ENCODE measurements around the gene PPP5C.
"Not testable (repeated sequence)": the region's sequence is repeated elsewhere in the genome, so short reads cannot be mapped to it uniquely, and the experiment has no call there.

The PPP5C gene

GRCh38 chr19:46428239-46429135 lies 81.6 kb downstream of the PPP5C start, which contains the start of gene PNMA8C:
Gene PNMA8C (minus strand): TSS chr19:46428936. CDS start chr19:46428359, 577 bp downstream.
- H3K4me2 ChIP-seq (ENCODE audit: low read depth, low read length, poor library complexity, severe bottlenecking), result no peak within 1 kb of the TSS
- no peaks in the 10 kb centered on the region for H3F3A ChIP-seq (ENCODE audit: low read depth)
- no peaks in the 10 kb centered on the region for H3K9me2 ChIP-seq (replicated peaks; ENCODE audit: low read depth, low read length)
- no peak within 1 kb of the TSS for H3K4me3 ChIP-seq (ENCODE audit: low read length, poor library complexity, severe bottlenecking)
- no peaks in the 10 kb centered on the region for H3K27me3 ChIP-seq (ENCODE audit: insufficient read depth, low read length, poor library complexity, severe bottlenecking)
- no peak within 1 kb of the TSS for H3K9ac ChIP-seq (ENCODE audit: low read depth, low read length, poor library complexity, severe bottlenecking)
- H3K36me3 ChIP-seq (ENCODE audit: insufficient read depth, low read length), result no peaks in the 10 kb centered on the region
- H4K20me1 ChIP-seq (ENCODE audit: insufficient read depth, low read length, poor library complexity, severe bottlenecking), result no peaks in the 10 kb centered on the region
- no peak for TF ChIP-seq CTCF (conservative IDR thresholded peaks at IDR 0.05; ENCODE audit: low read length)
- TF ChIP-seq EZH2phosphoT487 (IDR thresholded peaks at IDR 0.05; ENCODE audit: borderline replicate concordance), result no peak
- no peaks in the 10 kb centered on the region for H3K4me1 ChIP-seq (ENCODE audit: insufficient read depth, low read length, poor library complexity, severe bottlenecking)
- H3K79me2 ChIP-seq (ENCODE audit: insufficient read depth, low read length), result no peaks in the 10 kb centered on the region
- no peaks in the 10 kb centered on the region for H3K9me3 ChIP-seq (ENCODE audit: insufficient read depth, low read depth, low read length)
- no peak within 1 kb of the TSS for H2AFZ ChIP-seq (ENCODE audit: low read length)

GRCh38 chr19:46429999-46430398 lies 83.1 kb downstream of the PPP5C start:
- H3K79me2 ChIP-seq (ENCODE audit: insufficient read depth, low read length), result no peaks in the 10 kb centered on the region
- no peaks in the 10 kb centered on the region for H3K27me3 ChIP-seq (ENCODE audit: insufficient read depth, low read length, poor library complexity, severe bottlenecking)
- no peak overlapping the region for H3K4me2 ChIP-seq (ENCODE audit: low read depth, low read length, poor library complexity, severe bottlenecking)
- H3K4me1 ChIP-seq (ENCODE audit: insufficient read depth, low read length, poor library complexity, severe bottlenecking), result no peaks in the 10 kb centered on the region
- H3K9me3 ChIP-seq (ENCODE audit: insufficient read depth, low read depth, low read length), result no peaks in the 10 kb centered on the region
- H4K20me1 ChIP-seq (ENCODE audit: insufficient read depth, low read length, poor library complexity, severe bottlenecking), result no peaks in the 10 kb centered on the region
- no peaks in the 10 kb centered on the region for H3F3A ChIP-seq (ENCODE audit: low read depth)
- no peaks in the 10 kb centered on the region for H3K36me3 ChIP-seq (ENCODE audit: insufficient read depth, low read length)
- H3K9ac ChIP-seq (ENCODE audit: low read depth, low read length, poor library complexity, severe bottlenecking), result no peak overlapping the region
- H2AFZ ChIP-seq (ENCODE audit: low read length), result no peak overlapping the region
- TF ChIP-seq CTCF (conservative IDR thresholded peaks at IDR 0.05; ENCODE audit: low read length) (no peak), EZH2phosphoT487 (IDR thresholded peaks at IDR 0.05; ENCODE audit: borderline replicate concordance) (no peak)
- no peak overlapping the region for H3K4me3 ChIP-seq (ENCODE audit: low read length, poor library complexity, severe bottlenecking)
- H3K9me2 ChIP-seq (replicated peaks; ENCODE audit: low read depth, low read length), result no peaks in the 10 kb centered on the region

DNA sequence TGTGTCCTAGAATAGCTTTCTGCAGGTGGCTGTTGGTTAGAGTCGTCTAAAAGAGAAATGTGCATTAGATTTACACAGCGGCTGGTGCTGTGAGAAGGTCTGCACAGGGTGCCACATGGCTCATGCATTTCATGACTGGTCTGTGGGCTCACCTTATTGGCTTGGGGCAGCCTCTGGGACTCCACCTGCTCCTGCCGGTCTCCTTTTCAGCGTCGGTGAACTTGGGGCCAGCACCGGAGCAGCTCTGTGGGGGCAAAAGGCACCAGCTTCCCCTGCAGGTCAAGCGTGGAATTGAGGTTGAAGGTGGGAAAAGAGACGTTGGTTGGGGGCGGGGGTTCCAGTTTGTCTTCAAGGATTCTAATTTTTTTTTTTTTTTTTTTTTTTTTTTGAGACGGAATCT lies 84.9 kb downstream of the PPP5C start:
- Histone ChIP-seq H3K9me3 (ENCODE audit: insufficient read depth, low read depth, low read length) (no peaks in the 10 kb centered on the region), H3K4me1 (ENCODE audit: insufficient read depth, low read length, poor library complexity, severe bottlenecking) (no peaks in the 10 kb centered on the region), H3K27me3 (ENCODE audit: insufficient read depth, low read length, poor library complexity, severe bottlenecking) (no peaks in the 10 kb centered on the region), H3K9me2 (replicated peaks; ENCODE audit: low read depth, low read length) (no peaks in the 10 kb centered on the region), H3K79me2 (ENCODE audit: insufficient read depth, low read length) (no peaks in the 10 kb centered on the region), H3K4me2 (ENCODE audit: low read depth, low read length, poor library complexity, severe bottlenecking) (no peak overlapping the region), H3K9ac (ENCODE audit: low read depth, low read length, poor library complexity, severe bottlenecking) (no peak overlapping the region), H4K20me1 (ENCODE audit: insufficient read depth, low read length, poor library complexity, severe bottlenecking) (no peaks in the 10 kb centered on the region), H3K4me3 (ENCODE audit: low read length, poor library complexity, severe bottlenecking) (no peak overlapping the region), H3F3A (ENCODE audit: low read depth) (no peaks in the 10 kb centered on the region), H2AFZ (ENCODE audit: low read length) (no peak overlapping the region), H3K36me3 (ENCODE audit: insufficient read depth, low read length) (no peaks in the 10 kb centered on the region)
- TF ChIP-seq EZH2phosphoT487 (IDR thresholded peaks at IDR 0.05; ENCODE audit: borderline replicate concordance) (no peak), CTCF (conservative IDR thresholded peaks at IDR 0.05; ENCODE audit: low read length) (peak; percentile 35)

- not testable (repeated sequence) for H3K79me2 ChIP-seq (ENCODE audit: insufficient read depth, low read length); H4K20me1 ChIP-seq (ENCODE audit: insufficient read depth, low read length, poor library complexity, severe bottlenecking); H3K4me3 ChIP-seq (ENCODE audit: low read length, poor library complexity, severe bottlenecking); H3K27me3 ChIP-seq (ENCODE audit: insufficient read depth, low read length, poor library complexity, severe bottlenecking); H3K9me2 ChIP-seq (replicated peaks; ENCODE audit: low read depth, low read length); H3K9me3 ChIP-seq (ENCODE audit: insufficient read depth, low read depth, low read length); H3F3A ChIP-seq (ENCODE audit: low read depth); H3K9ac ChIP-seq (ENCODE audit: low read depth, low read length, poor library complexity, severe bottlenecking); H2AFZ ChIP-seq (ENCODE audit: low read length); H3K4me2 ChIP-seq (ENCODE audit: low read depth, low read length, poor library complexity, severe bottlenecking); H3K36me3 ChIP-seq (ENCODE audit: insufficient read depth, low read length); H3K4me1 ChIP-seq (ENCODE audit: insufficient read depth, low read length, poor library complexity, severe bottlenecking)
These were observed 86.6 kb downstream of the PPP5C start for GRCh38 chr19:46433470-46433869.
